GM10266 (cell line): ENCODE data around the gene BNC2.

ENCODE experiments used
- DNase-seq: peaks from one replicate; pipeline ENCODE4 v3.0.0; 2012; ENCODE audit errors: extremely low spot score
- CTCF ChIP-seq: IDR thresholded peaks from 2 replicates; pipeline ENCODE4 v1.5.1; 2012; ENCODE audit warnings: mild to moderate bottlenecking, low read depth; ENCODE audit not compliant: control insufficient read depth, insufficient read depth; ENCODE audit errors: missing control alignments

Gene BNC2

GRCh38 chr9:16572005-16572734 lies 298.3 kb downstream of the BNC2 start:
- no peak for DNase-seq
- TF ChIP-seq CTCF = no peak

DNA sequence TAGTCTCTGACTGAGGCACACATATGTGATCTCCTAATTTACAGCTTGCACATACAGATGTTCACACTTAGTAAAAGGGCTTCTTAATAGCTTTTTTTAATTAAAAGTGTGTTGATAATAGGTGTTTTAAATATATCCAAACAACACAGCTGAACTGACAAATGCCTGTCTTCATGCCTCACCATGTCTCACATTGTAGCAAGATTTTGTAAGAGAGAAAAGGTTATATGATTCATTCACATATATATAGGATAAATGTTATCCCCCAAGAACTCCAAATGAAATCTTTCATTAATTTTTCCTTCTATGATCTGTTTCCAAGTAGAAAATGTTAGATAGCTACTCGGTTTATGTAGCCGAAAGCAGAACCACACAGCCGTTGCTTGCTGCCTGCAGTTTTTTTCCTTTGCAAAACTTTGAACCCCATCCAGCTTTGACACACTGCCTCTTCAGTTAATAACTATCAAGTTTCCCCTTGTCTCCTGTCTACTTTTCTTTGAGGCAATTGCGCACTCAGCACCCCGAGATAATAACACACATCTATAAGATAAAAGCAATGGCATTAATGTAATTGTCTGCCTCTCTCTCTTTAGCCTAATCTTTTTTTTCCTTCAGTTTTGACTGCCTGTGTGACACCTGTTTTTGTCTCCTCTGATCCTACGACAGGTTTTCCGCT lies 299.2 kb downstream of the BNC2 start:
- no peak for DNase-seq
- TF ChIP-seq CTCF = no peak

- DNase-seq = no peak
- TF ChIP-seq CTCF = no peak
Measured at GRCh38 chr9:16563446-16563845, 307.0 kb downstream of the BNC2 start.

- no peak for TF ChIP-seq CTCF
- DNase-seq = no peak
Measured at GRCh38 chr9:16561121-16561520, 309.3 kb downstream of the BNC2 start.

GRCh38 chr9:16559418-16560188 lies 310.9 kb downstream of the BNC2 start:
- no peak for TF ChIP-seq CTCF
- no peak for DNase-seq

DNA sequence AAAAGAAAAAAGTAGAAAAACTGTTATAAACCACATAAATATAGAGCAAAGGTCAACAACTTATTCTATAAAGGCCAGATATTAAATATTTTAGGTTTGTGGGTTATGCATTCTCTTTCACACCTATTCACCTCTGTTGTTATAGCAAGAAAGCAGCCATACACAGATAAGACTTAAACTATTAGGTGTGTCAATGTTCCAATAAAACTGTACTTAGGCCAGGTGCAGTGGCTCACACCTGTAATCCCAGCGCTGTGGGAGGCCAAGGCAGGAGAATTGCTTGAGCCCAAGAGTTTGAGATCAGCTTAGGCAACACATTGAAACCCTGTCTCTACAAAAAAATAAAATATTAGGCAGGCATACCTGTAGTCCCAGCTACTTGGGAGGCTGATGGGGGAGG lies 314.7 kb downstream of the BNC2 start:
- no peak for TF ChIP-seq CTCF

More for the DNA sequence above, 314.7 kb downstream of the BNC2 start:
- no peak for DNase-seq
